ENCODE measurements around the gene TREM2. TPM values are rescaled to one million over a fixed set of nuclear protein-coding genes. Genes with fewer than 3 reads are reported as not detected.

The TREM2 gene
- total RNA-seq, 1 experiment from 2014 or later: not detected

DNA sequence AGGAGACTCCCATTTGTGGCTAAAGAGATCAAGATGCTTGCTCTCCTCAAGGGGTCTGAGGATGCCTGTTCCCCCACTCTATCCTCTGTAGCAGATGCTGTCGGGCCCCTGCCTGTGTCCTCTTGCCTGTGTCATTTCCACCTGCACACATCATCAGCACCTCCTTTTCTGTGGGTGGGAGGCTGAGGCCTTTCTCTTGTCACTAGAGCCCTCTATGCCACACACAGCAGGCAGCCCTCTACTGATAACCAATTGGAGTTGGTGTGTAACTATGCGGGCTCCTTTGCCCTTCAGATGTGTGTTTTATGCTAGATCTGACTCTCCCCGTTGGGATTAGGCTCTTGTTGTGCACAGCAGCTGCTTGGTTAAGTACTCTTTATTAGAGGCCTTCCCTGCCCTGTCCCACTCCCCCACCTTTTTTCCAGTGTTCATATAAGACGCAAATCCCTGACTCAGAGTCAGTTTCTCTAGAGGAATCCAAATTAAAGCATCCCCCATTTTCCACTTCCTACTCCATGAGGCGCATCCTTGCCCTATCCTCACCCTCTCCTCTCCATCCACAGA is 30.3 kb upstream of the TREM2 start:
- Histone ChIP-seq H3K4me3 (ENCODE audit: low read length) (no peak overlapping the region), H3K27me3 (ENCODE audit: low read length) (peaks cover 46% of the 10 kb centered on the region), H3K27ac (ENCODE audit: low read length) (no peak overlapping the region), H3K4me1 (ENCODE audit: insufficient read depth, low read length) (no peaks in the 10 kb centered on the region), H3K4me2 (ENCODE audit: low read length) (no peak overlapping the region), H3K9me3 (ENCODE audit: low read length) (no peaks in the 10 kb centered on the region), H2AFZ (ENCODE audit: low read length) (no peak overlapping the region), H3K79me2 (ENCODE audit: low read length) (no peaks in the 10 kb centered on the region), H4K20me1 (ENCODE audit: low read length) (no peaks in the 10 kb centered on the region), H3K9ac (ENCODE audit: low read length) (no peak overlapping the region), H3K9me2 (replicated peaks; ENCODE audit: low read length) (no peaks in the 10 kb centered on the region), H3F3A (ENCODE audit: low read length, unreplicated experiment) (no peaks in the 10 kb centered on the region), H3K36me3 (ENCODE audit: low read depth, low read length) (no peaks in the 10 kb centered on the region)
- no peak for TF ChIP-seq EZH2phosphoT487 (IDR thresholded peaks at IDR 0.05; ENCODE audit: borderline replicate concordance, low read length)
- TF ChIP-seq, protein P1, sequence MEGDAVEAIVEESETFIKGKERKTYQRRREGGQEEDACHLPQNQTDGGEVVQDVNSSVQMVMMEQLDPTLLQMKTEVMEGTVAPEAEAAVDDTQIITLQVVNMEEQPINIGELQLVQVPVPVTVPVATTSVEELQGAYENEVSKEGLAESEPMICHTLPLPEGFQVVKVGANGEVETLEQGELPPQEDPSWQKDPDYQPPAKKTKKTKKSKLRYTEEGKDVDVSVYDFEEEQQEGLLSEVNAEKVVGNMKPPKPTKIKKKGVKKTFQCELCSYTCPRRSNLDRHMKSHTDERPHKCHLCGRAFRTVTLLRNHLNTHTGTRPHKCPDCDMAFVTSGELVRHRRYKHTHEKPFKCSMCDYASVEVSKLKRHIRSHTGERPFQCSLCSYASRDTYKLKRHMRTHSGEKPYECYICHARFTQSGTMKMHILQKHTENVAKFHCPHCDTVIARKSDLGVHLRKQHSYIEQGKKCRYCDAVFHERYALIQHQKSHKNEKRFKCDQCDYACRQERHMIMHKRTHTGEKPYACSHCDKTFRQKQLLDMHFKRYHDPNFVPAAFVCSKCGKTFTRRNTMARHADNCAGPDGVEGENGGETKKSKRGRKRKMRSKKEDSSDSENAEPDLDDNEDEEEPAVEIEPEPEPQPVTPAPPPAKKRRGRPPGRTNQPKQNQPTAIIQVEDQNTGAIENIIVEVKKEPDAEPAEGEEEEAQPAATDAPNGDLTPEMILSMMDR (conservative IDR thresholded peaks at IDR 0.05; ENCODE audit: low read depth, low read length): no peak
- no peak for TF ChIP-seq EZH2 (IDR thresholded peaks at IDR 0.05; ENCODE audit: low read length, unreplicated experiment)
- POLR2A ChIA-PET (ENCODE audit: unreplicated experiment): no interaction called here
- DNase-seq (no peak), ATAC-seq (no peak)
- CTCF ChIA-PET: no interaction called here
- intact Hi-C loops (cut with micrococcal nuclease): no loop called here
- BruUV-seq (replicated peaks): no TSS peak

- intact Hi-C loops (cut with micrococcal nuclease): no loop called here
- no peak overlapping the region for H3K4me2 ChIP-seq (ENCODE audit: low read length)
- TF ChIP-seq, protein P1 (conservative IDR thresholded peaks at IDR 0.05; ENCODE audit: low read depth, low read length): peak; percentile 57
- no peak for TF ChIP-seq EZH2phosphoT487 (IDR thresholded peaks at IDR 0.05; ENCODE audit: borderline replicate concordance, low read length)
- H3K27ac ChIP-seq (ENCODE audit: low read length): no peak overlapping the region
- H2AFZ ChIP-seq (ENCODE audit: low read length): no peak overlapping the region
- no peaks in the 10 kb centered on the region for H3K79me2 ChIP-seq (ENCODE audit: low read length)
- BruUV-seq (replicated peaks): no TSS peak
- no peak overlapping the region for H3K4me3 ChIP-seq (ENCODE audit: low read length)
- H3K9me3 ChIP-seq (ENCODE audit: low read length): no peaks in the 10 kb centered on the region
- POLR2A ChIA-PET (ENCODE audit: unreplicated experiment): no interaction called here
- H3K9me2 ChIP-seq (replicated peaks; ENCODE audit: low read length): no peaks in the 10 kb centered on the region
- no peak overlapping the region for H3K9ac ChIP-seq (ENCODE audit: low read length)
- no peaks in the 10 kb centered on the region for H3F3A ChIP-seq (ENCODE audit: low read length, unreplicated experiment)
- no peaks in the 10 kb centered on the region for H3K4me1 ChIP-seq (ENCODE audit: insufficient read depth, low read length)
- ATAC-seq: peak; percentile 56
- H4K20me1 ChIP-seq (ENCODE audit: low read length): no peaks in the 10 kb centered on the region
- H3K27me3 ChIP-seq (ENCODE audit: low read length): peaks cover 35% of the 10 kb centered on the region
- peak; percentile 44 for DNase-seq
- CTCF ChIA-PET: no interaction called here
- H3K36me3 ChIP-seq (ENCODE audit: low read depth, low read length): no peaks in the 10 kb centered on the region
Measured at GRCh38 chr6:41191569-41191968, 28.7 kb upstream of the TREM2 start.

- no peaks in the 10 kb centered on the region for H3K79me2 ChIP-seq (ENCODE audit: low read length)
- H3K9me2 ChIP-seq (replicated peaks; ENCODE audit: low read length): no peaks in the 10 kb centered on the region
- no peak overlapping the region for H3K27ac ChIP-seq (ENCODE audit: low read length)
- H3K4me2 ChIP-seq (ENCODE audit: low read length): no peak overlapping the region
- H4K20me1 ChIP-seq (ENCODE audit: low read length): no peaks in the 10 kb centered on the region
- DNase-seq (no peak), ATAC-seq (no peak)
- H3K9ac ChIP-seq (ENCODE audit: low read length): no peak overlapping the region
- CTCF ChIA-PET: no interaction called here
- TF ChIP-seq EZH2 (IDR thresholded peaks at IDR 0.05; ENCODE audit: low read length, unreplicated experiment) (no peak), EZH2phosphoT487 (IDR thresholded peaks at IDR 0.05; ENCODE audit: borderline replicate concordance, low read length) (no peak)
- TF ChIP-seq, protein P1 (conservative IDR thresholded peaks at IDR 0.05; ENCODE audit: low read depth, low read length): no peak
- no peak overlapping the region for H3K4me3 ChIP-seq (ENCODE audit: low read length)
- no peaks in the 10 kb centered on the region for H3K36me3 ChIP-seq (ENCODE audit: low read depth, low read length)
- POLR2A ChIA-PET (ENCODE audit: unreplicated experiment): no interaction called here
- no peaks in the 10 kb centered on the region for H3K9me3 ChIP-seq (ENCODE audit: low read length)
- H3F3A ChIP-seq (ENCODE audit: low read length, unreplicated experiment): no peaks in the 10 kb centered on the region
- no peaks in the 10 kb centered on the region for H3K4me1 ChIP-seq (ENCODE audit: insufficient read depth, low read length)
- H3K27me3 ChIP-seq (ENCODE audit: low read length): peaks cover 35% of the 10 kb centered on the region
- intact Hi-C loops (cut with micrococcal nuclease): no loop called here
- no peak overlapping the region for H2AFZ ChIP-seq (ENCODE audit: low read length)
- no TSS peak for BruUV-seq (replicated peaks)
Measured at GRCh38 chr6:41190791-41191190, 27.9 kb upstream of the TREM2 start.

All from PC-3 (cell line).